ENCODE results near the gene ZNF436.
A peak's percentile ranks its signal among the peaks of the same experiment; 100 is the strongest.

ZNF436 gene

GRCh38 chr1:23370709-23371584 is 1.3 kb upstream of the ZNF436 start:
- Histone ChIP-seq H3K27me3 (ENCODE audit: insufficient read depth, low read length) (no peaks in the 10 kb centered on the region), H3K4me1 (ENCODE audit: insufficient read depth, low read length, severe bottlenecking) (peaks cover 34% of the 10 kb centered on the region), H3K4me2 (ENCODE audit: low read length) (no peak overlapping the region), H3K9ac (ENCODE audit: low read length) (no peak overlapping the region), H3K9me3 (ENCODE audit: low read length) (0 out of 2 replicates have a peak, but pooled peaks cover 2% of the 10 kb centered on the region), H3K9me2 (ENCODE audit: low read depth, low read length) (no peaks in the 10 kb centered on the region), H4K20me1 (ENCODE audit: insufficient read depth, low read length) (no peaks in the 10 kb centered on the region), H3F3A (ENCODE audit: insufficient read depth, low read length) (0 out of 2 replicates have a peak, but pooled peaks cover 6% of the 10 kb centered on the region), H3K27ac (ENCODE audit: low read depth, low read length, poor library complexity, severe bottlenecking) (no peak overlapping the region), H3K4me3 (ENCODE audit: low read depth, low read length, poor library complexity, severe bottlenecking) (no peak overlapping the region), H3K36me3 (ENCODE audit: insufficient read depth, low read length) (peaks cover 8% of the 10 kb centered on the region), H3K79me2 (ENCODE audit: insufficient read depth, low read length) (no peaks in the 10 kb centered on the region), H2AFZ (ENCODE audit: low read length) (no peak overlapping the region)
- TF ChIP-seq EZH2 (IDR thresholded peaks at IDR 0.05; ENCODE audit: borderline replicate concordance, low read length) (no peak), CTCF (IDR thresholded peaks at IDR 0.05; ENCODE audit: low read length) (no peak)

- Histone ChIP-seq H3K36me3 (ENCODE audit: insufficient read depth, low read length) (peaks cover 11% of the 10 kb centered on the region), H3K9me3 (ENCODE audit: low read length) (0 out of 2 replicates have a peak, but pooled peaks cover 2% of the 10 kb centered on the region), H3K79me2 (ENCODE audit: insufficient read depth, low read length) (no peaks in the 10 kb centered on the region), H3K4me3 (ENCODE audit: low read depth, low read length, poor library complexity, severe bottlenecking) (no peak overlapping the region), H2AFZ (ENCODE audit: low read length) (no peak overlapping the region), H3K9ac (ENCODE audit: low read length) (no peak overlapping the region), H3K4me1 (ENCODE audit: insufficient read depth, low read length, severe bottlenecking) (peaks cover 34% of the 10 kb centered on the region), H4K20me1 (ENCODE audit: insufficient read depth, low read length) (no peaks in the 10 kb centered on the region), H3K4me2 (ENCODE audit: low read length) (peak overlapping the region; percentile 89; the same call in 1 of the 2 replicates), H3K27ac (ENCODE audit: low read depth, low read length, poor library complexity, severe bottlenecking) (no peak overlapping the region), H3F3A (ENCODE audit: insufficient read depth, low read length) (0 out of 2 replicates have a peak, but pooled peaks cover 6% of the 10 kb centered on the region), H3K9me2 (ENCODE audit: low read depth, low read length) (no peaks in the 10 kb centered on the region), H3K27me3 (ENCODE audit: insufficient read depth, low read length) (no peaks in the 10 kb centered on the region)
- no peak for TF ChIP-seq CTCF (IDR thresholded peaks at IDR 0.05; ENCODE audit: low read length)
These were observed 683 bp upstream of the ZNF436 start for GRCh38 chr1:23370330-23370708.

- H3K27me3 ChIP-seq (ENCODE audit: insufficient read depth, low read length): no peaks in the 10 kb centered on the region
These were observed 888 bp downstream of the ZNF436 start for GRCh38 chr1:23368562-23369334.

More at GRCh38 chr1:23368562-23369334, 888 bp downstream of the ZNF436 start:
- Histone ChIP-seq H3K79me2 (ENCODE audit: insufficient read depth, low read length) (no peaks in the 10 kb centered on the region), H3F3A (ENCODE audit: insufficient read depth, low read length) (0 out of 2 replicates have a peak, but pooled peaks cover 5% of the 10 kb centered on the region), H3K4me3 (ENCODE audit: low read depth, low read length, poor library complexity, severe bottlenecking) (peak overlapping the region; percentile 77), H3K9ac (ENCODE audit: low read length) (peak overlapping the region; percentile 88), H3K4me2 (ENCODE audit: low read length) (peak overlapping the region; percentile 89), H3K36me3 (ENCODE audit: insufficient read depth, low read length) (peaks cover 23% of the 10 kb centered on the region), H3K9me2 (ENCODE audit: low read depth, low read length) (no peaks in the 10 kb centered on the region), H3K4me1 (ENCODE audit: insufficient read depth, low read length, severe bottlenecking) (peaks cover 24% of the 10 kb centered on the region), H4K20me1 (ENCODE audit: insufficient read depth, low read length) (no peaks in the 10 kb centered on the region), H2AFZ (ENCODE audit: low read length) (peak overlapping the region; percentile 89; the same call in 1 of the 2 replicates), H3K27ac (ENCODE audit: low read depth, low read length, poor library complexity, severe bottlenecking) (peak overlapping the region; percentile 93), H3K9me3 (ENCODE audit: low read length) (peaks cover 7% of the 10 kb centered on the region; the same call in 1 of the 2 replicates)
- TF ChIP-seq CTCF (IDR thresholded peaks at IDR 0.05; ENCODE audit: low read length) (peak; percentile 35; the same call in 1 of the 2 replicates), EZH2 (IDR thresholded peaks at IDR 0.05; ENCODE audit: borderline replicate concordance, low read length) (no peak)

Measured in OCI-LY1 (cell line).